ENCODE results near the gene VWA8. TPM values are rescaled to one million over a fixed set of nuclear protein-coding genes. Genes with fewer than 3 reads are reported as not detected.
"Not testable (repeated sequence)": the region's sequence is repeated elsewhere in the genome, so short reads cannot be mapped to it uniquely, and the experiment has no call there.

The VWA8 gene
- total RNA-seq, 1 experiment from 2014 or later = 7.3 TPM

- no peak for DNase-seq (ENCODE audit: low read depth)
These were observed 8.2 kb upstream of the VWA8 start for GRCh38 chr13:41969072-41969471.

DNA sequence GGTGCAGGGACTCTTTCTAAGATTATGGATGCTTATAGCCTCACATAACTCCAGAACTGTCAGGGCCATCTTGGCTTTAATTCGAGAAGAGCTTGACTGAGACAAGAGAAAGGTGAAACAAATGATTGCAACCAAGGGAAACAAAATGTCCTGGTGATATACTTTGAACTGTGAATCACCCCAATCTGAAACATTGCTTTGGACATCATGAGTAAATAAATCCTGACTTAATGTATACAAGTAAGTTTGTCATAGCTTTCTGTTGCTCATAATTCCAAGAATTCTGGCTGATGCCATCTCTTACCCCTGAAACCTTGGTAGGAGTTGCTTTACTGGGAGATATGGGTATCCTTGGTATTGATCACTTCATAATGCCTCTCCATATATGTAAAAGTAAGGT is 5.8 kb upstream of the VWA8 start:
- DNase-seq (ENCODE audit: low read depth) = no peak

- no peak for DNase-seq (ENCODE audit: low read depth)
These were observed 2.1 kb upstream of the VWA8 start for GRCh38 chr13:41962994-41963393.

- DNase-seq (ENCODE audit: low read depth) = no peak
These were observed 504 bp upstream of the VWA8 start for GRCh38 chr13:41961466-41961760.

GRCh38 chr13:41960211-41960636 is 685 bp downstream of the VWA8 start:
- peak; percentile 31 for DNase-seq (ENCODE audit: low read depth)

DNA sequence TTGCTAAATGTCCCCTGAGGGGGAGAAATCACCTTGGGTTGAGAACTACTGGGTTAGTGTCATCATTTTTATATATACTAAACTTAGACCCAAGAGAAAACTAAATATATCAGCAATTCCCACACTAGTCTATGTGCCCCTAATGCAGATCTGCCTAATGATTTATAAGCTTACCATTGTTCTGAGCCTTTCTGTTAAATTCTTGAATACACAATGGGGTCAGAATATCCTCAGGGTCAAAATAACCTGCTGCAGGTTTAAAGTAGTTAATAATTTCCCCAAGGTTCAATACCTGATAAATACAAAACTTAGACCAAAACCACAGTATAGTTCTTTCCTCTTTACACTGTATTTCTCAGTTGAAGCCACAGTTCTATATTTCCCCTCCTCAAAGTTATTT is 4.6 kb downstream of the VWA8 start:
- no peak for DNase-seq (ENCODE audit: low read depth)

- DNase-seq (ENCODE audit: low read depth) = no peak
These were observed 5.3 kb downstream of the VWA8 start for GRCh38 chr13:41955605-41956004.

- DNase-seq (ENCODE audit: low read depth) = no peak
These were observed 6.7 kb downstream of the VWA8 start for GRCh38 chr13:41954226-41954625.

DNA sequence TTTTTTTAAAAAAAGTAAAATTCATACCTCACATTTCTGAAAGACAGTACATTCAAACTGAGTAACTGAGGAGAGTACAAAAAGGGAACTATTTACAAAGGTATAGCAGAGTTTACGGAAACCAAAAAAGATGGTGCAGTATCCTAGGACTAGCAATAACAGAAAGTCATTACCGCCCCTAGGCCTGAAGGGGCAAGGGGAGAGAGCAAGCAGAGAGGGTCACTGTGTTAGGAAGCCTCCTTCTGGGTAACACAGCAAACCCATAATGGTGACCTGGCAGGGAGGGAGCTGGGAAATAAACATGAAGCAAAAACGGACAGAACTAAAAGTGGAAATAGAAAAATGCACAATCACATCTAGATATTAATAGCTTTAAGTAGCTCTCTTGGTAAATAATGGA is 8.2 kb downstream of the VWA8 start:
- no peak for DNase-seq (ENCODE audit: low read depth)

- DNase-seq (ENCODE audit: low read depth) = not testable (repeated sequence)
These were observed 11.8 kb downstream of the VWA8 start for GRCh38 chr13:41949104-41949503.

DNA sequence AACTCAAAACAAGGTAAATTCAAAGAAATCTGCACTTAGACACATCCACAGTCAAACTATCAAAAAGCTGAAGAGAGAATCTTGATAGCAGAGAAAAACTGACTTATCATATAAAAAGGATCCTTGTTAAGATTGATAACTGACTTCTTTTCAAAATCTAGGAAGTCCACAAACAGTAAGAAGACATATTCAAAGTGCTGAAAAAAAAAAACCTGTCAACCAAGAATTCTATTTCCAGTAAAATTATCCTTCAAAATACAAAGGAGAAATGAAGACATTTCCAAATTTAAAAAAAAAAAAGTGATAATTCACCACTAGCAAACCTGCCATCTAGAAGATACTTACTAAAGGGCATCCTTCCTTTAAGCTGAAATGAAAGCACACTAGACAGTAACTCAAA is 15.0 kb downstream of the VWA8 start:
- DNase-seq (ENCODE audit: low read depth) = no peak

- DNase-seq (ENCODE audit: low read depth) = no peak
These were observed 16.1 kb downstream of the VWA8 start for GRCh38 chr13:41944635-41945397.

DNA sequence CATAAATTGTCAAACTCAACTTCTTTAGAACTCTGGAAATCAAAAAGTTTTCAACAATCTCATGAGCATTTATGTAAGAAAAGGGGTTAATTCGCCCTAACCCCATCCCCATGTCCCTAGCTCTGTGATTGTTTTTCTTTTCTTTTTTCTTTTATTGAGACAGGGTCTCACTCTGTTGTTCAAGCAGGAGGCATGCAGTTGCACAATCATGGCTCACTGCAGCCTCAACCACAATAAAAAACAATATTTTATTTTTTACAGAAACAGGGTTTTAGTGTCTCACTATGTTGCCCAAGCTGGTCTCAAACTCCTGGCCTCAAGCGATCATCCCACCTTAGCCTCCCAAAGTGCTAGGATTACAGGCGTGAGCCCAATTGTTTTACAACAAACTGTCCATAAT is 16.7 kb downstream of the VWA8 start:
- no peak for DNase-seq (ENCODE audit: low read depth)

DNA sequence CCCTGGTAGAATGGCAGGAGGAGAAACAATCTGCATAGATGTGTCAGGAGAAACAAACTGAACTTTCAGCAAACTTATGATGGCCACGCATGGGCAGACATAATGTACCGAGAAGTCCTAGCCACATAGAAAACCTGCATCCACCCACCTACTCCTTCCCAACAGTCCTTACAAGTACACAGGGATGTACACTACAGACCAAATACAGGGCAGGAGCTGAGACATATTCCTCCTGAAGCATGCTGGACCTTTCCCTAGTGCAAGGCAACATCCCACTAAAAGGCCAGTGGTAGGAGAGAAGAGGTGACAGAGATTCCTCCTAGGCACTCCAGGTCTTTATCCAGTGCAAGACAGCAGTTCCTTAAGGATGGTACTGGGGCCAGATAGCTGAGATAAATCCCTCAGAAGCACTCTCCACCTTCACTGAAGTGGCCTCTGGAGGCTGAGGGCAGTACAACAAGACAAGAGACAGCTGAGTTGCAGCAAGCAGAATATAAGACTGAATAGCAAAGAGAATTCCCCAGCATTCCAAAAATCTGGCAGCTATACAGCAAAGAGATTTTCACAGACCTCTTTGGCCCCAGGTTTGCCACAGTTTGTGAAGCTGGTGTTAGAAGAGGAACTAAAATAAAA is 18.3 kb downstream of the VWA8 start:
- peak; percentile 17 for DNase-seq (ENCODE audit: low read depth)

GRCh38 chr13:41941174-41941573 is 19.7 kb downstream of the VWA8 start:
- no peak for DNase-seq (ENCODE audit: low read depth)

DNA sequence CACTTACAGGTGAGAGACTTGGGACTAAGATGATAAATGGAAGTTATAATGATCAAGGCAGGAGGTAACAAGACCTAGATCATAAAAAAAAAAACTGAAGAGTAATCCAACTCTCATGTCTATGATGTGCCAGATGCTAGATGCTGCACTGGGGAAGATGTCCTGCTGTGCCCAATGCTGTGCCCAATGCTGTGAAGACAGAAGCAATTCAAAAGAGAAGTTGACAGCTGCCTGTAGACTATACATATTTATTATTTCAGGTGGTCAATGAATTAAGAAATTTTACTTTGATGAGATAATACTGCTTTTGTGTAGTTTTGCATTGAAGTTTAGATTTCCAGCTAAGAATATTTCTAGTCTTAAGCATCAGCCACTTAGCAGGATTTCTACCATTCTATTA is 21.5 kb downstream of the VWA8 start:
- no peak for DNase-seq (ENCODE audit: low read depth)

GRCh38 chr13:41938918-41939317 is 22.0 kb downstream of the VWA8 start:
- DNase-seq (ENCODE audit: low read depth) = no peak

GRCh38 chr13:41937388-41937787 is 23.5 kb downstream of the VWA8 start:
- no peak for DNase-seq (ENCODE audit: low read depth)

- DNase-seq (ENCODE audit: low read depth) = no peak
These were observed 25.4 kb downstream of the VWA8 start for GRCh38 chr13:41935501-41935900.

DNA sequence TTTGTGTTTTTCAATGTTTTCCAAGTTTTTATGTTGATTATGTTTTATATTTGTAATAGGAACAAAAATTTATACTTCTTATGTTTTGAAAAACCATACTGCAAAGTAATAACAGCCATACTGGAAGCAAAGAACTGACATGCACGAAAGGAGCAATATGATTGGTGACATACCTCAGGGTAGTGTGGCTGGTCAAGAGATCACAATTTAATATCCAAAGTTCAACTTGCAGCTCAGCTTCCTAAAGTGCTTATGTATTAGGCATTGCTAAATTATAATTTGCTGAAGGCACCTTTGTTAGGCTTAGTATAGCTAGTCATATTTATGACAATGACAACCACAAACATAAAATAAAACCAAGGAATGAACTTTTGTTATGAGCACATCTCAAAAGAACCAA is 25.9 kb downstream of the VWA8 start:
- no peak for DNase-seq (ENCODE audit: low read depth)

GRCh38 chr13:41934120-41934519 is 26.8 kb downstream of the VWA8 start:
- DNase-seq (ENCODE audit: low read depth) = no peak

GRCh38 chr13:41931337-41931736 is 29.6 kb downstream of the VWA8 start:
- no peak for DNase-seq (ENCODE audit: low read depth)

GRCh38 chr13:41930154-41930553 is 30.8 kb downstream of the VWA8 start:
- DNase-seq (ENCODE audit: low read depth) = no peak

All from HT1080 (cell line).